Fibroblast of villous mesenchyme (primary cell): Measurements from ENCODE around the gene RHAG. TPM values are rescaled to one million over a fixed set of nuclear protein-coding genes. Genes with fewer than 3 reads are reported as not detected.
"Not testable (repeated sequence)": the region's sequence is repeated elsewhere in the genome, so short reads cannot be mapped to it uniquely, and the experiment has no call there.

Experiments
- DNase-seq: peaks from one replicate; pipeline ENCODE4 v3.0.0-alpha.2; 2010; ENCODE audit warnings: low read depth
- H3K4me3 ChIP-seq: 2 replicates; pipeline ENCODE4 v1.5.1; 2011; ENCODE audit warnings: low read depth, mild to moderate bottlenecking, low read length
- CTCF ChIP-seq: IDR thresholded peaks from 2 replicates; pipeline ENCODE4 v1.5.1; 2012; ENCODE audit warnings: low read depth, mild to moderate bottlenecking, low read length; ENCODE audit not compliant: insufficient read depth
- total RNA-seq: library from RNA; depleted of rRNA; stranded (reverse); fragments of >200 nt; gene quantifications from 2 replicates; pipeline ENCODE4 v1.2.3, GENCODE V29; 2012

RHAG gene
- total RNA-seq, 1 donor = not detected

GRCh38 chr6:49632727-49633126 is 3.9 kb downstream of the RHAG start:
- TF ChIP-seq CTCF = no peak
- no peak for DNase-seq
- H3K4me3 ChIP-seq = no peak overlapping the region

DNA sequence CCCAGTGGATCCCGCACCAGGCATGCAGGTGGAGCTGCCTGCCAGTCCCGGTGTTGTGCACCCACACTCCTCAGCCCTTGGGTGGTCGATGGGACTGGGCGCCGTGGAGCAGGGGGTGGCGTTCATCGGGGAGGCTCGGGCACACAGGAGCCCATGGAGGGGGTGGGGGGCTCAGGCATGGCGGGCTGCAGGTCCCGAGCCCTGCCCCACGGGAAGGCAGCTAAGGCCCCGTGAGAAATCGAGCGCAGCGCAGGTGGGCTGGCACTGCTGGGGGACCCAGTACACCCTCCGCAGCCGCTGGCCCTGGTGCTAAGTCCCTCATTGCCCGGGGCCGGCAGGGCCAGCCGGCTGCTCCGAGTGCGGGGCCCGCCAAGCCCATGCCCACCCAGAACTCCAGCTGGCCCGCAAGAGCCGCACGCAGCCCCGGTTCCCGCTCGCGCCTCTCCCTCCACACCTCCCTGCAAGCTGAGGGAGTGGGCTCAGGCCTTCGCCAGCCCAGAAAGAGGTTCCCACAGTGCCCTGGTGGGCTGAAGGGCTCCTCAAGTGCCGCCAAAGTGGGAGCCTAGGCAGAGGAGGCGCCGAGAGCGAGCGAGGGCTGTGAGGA is 7.1 kb downstream of the RHAG start:
- H3K4me3 ChIP-seq, DNase-seq: not testable (repeated sequence)

DNA sequence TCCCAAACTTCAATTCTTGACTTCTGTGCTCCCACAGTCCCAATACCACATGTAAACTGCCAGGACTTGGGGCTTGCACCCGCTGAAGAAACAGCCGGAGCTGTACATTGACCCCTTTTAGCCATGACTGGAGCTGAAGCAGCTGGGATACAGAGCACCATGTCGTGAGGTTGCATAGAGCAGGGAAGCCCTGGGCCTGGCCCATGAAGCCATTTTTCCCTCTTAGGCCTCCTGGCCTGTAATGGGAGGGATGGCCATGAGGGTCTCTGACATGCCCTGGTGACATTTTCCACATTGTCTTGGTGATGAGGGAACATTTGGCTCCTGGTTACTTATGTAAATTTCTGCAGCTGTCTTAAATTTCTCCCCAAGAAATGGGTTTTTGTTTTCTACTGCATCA is 9.8 kb downstream of the RHAG start:
- DNase-seq = no peak
- no peak for TF ChIP-seq CTCF
- H3K4me3 ChIP-seq = no peak overlapping the region

GRCh38 chr6:49618257-49618656 is 18.4 kb downstream of the RHAG start:
- no peak for DNase-seq
- TF ChIP-seq CTCF = no peak
- H3K4me3 ChIP-seq = no peak overlapping the region

DNA sequence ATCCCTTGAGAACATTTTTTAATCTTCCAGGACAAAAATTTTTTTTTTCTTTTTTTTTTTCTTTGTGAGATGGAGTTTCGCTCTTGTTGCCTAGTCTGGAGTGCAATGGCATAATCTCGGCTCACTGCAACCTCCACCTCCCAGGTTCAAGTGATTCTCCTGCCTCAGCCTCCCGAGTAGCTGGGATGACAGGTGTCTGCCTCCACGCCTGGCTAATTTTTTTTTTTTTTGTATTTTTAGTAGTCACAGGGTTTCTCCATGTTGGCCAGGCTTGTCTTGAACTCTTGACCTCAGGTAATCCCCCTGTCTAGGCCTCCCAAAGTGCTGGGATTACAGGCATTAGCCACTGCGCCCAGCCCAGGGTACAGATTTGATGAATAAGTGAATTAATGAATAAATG is 22.5 kb downstream of the RHAG start:
- DNase-seq, H3K4me3 ChIP-seq: not testable (repeated sequence)

DNA sequence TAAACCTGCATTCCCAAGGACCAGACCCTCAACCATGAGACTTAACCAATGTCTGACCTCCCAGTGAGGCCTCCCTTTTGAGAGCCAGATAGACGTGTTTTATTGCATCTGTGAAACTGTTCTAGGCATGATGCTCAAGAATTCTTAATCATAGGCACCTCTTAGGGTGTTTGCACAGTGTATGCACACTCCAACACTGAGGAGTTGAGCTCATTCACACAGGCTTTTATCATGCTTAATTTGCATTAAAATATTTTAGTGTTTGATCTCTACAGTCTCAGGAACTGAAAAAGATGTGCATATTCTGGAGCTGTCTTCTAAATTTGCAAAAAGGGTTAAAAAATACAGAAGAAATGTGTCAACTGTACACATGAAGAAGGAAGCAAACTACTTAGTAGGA is 27.4 kb downstream of the RHAG start:
- DNase-seq = no peak
- TF ChIP-seq CTCF = no peak
- no peak overlapping the region for H3K4me3 ChIP-seq

- DNase-seq, H3K4me3 ChIP-seq: not testable (repeated sequence)
Measured at GRCh38 chr6:49608275-49608674, 28.4 kb downstream of the RHAG start.

DNA sequence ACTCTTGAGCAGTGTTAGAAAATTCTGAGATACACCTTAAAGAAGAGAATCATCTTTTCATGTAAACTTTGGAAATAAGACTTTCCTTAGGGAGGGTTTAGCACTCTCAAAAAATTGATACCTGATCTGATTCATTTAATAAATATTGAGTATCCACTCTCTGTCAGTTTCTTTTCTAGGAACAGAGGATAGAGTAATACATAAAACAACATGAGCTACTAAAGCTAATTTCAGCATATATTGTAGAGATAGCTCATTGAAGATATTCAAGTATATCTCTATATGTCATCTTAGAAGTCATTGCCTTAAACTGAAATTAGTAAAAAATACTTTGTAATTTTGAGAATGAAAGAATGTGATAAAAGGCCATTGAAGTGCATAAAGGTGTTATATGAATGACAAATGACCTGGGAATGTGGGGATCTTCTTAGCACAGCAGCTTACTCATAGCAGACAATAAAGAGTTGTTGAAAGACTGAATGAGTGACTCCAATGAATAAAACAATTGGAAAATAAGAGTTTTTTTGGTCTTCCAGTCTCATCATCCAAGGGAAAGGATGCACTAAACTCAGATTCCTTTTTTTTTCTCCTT is 29.2 kb downstream of the RHAG start:
- DNase-seq = no peak
- no peak overlapping the region for H3K4me3 ChIP-seq
- TF ChIP-seq CTCF = no peak
